Esophagus squamous epithelium (tissue), 5 donors: ENCODE results near the gene SFMBT2. TPM values are rescaled to one million over a fixed set of nuclear protein-coding genes. Genes with fewer than 3 reads are reported as not detected.
A peak's percentile ranks its signal among the peaks of the same experiment; 100 is the strongest.

Source experiments
- DNase-seq: peaks from one replicate; lab custom pipeline; 2025; lab: John Stamatoyannopoulos, UW
- H3K27ac ChIP-seq, 4 donors: fragments of 200-600 bp; sonication (generic); one replicate each; pipeline ENCODE4 v1.5.1; 2016 to 2019; ENCODE audit warnings: mild to moderate bottlenecking in 1 of 4
- H3K27me3 ChIP-seq, 4 donors: fragments of 200-600 bp; sonication (generic); 1 replicate in 3 of 4; 2 replicates in 1 of 4; pipeline versions ENCODE4 v1.5.1 to v1.6.0; 2017 to 2021; ENCODE audit warnings: antibody characterized with exemption in 1 of 4
- H3K36me3 ChIP-seq, 3 donors: fragments of 200-600 bp; sonication (generic); one replicate each; pipeline ENCODE4 v1.5.1; 2016 to 2019
- H3K4me1 ChIP-seq, 3 donors: fragments of 200-600 bp; sonication (generic); one replicate each; pipeline ENCODE4 v1.5.1; 2017 to 2019
- H3K4me3 ChIP-seq, 4 donors: fragments of 200-600 bp; sonication (generic); 1 replicate in 3 of 4; 2 replicates in 1 of 4; pipeline ENCODE4 v1.5.1; 2016 to 2019; ENCODE audit warnings: mild to moderate bottlenecking in 2 of 4, moderate library complexity in 1 of 4
- H3K9me3 ChIP-seq, 3 donors: fragments of 200-600 bp; sonication (generic); one replicate each; pipeline ENCODE4 v1.5.1; 2016 to 2019
- POLR2A ChIP-seq, 4 donors: fragments of 450-650 bp; IDR thresholded peaks; one replicate each; pipeline ENCODE4 v1.6.1; 2017; ENCODE audit warnings: antibody characterized with exemption in 4 of 4, mild to moderate bottlenecking in 4 of 4, moderate library complexity in 3 of 4
- WGBS, 2 donors: methylation state at CpG; one replicate each; pipeline ENCODE4 v1.1.5; 2018; 5-methylcytosine and 5-hydroxymethylcytosine counted together
- intact Hi-C: fragments of 100-400 bp; cut with DNase I; formaldehyde crosslinking; loops from one replicate; pipeline ENCODE4 v1.15.0; 2022
- total RNA-seq, 4 donors: library from RNA; depleted of rRNA; stranded (reverse); fragments of >200 nt; gene quantifications; one replicate each; pipeline ENCODE4 v1.1.0, GENCODE V29; 2016
- TF ChIP-seq, protein P1 (sequence below), 6 experiments: fragments of 450-650 bp in 4 of 6; fragments of 200-600 bp in 2 of 6; sonication (generic) in 2 of 6; IDR thresholded peaks; one replicate each; pipeline ENCODE4 v1.5.1; 2016 to 2019; ENCODE audit warnings: antibody characterized with exemption in 6 of 6, mild to moderate bottlenecking in 4 of 6, moderate library complexity in 4 of 6
- donor health status: DM: yes; HTN: yes; CAD: no.

The SFMBT2 gene
- total RNA-seq, 4 donors from 2014 or later = 0.72 to 5.0 (median 1.4) TPM

DNA sequence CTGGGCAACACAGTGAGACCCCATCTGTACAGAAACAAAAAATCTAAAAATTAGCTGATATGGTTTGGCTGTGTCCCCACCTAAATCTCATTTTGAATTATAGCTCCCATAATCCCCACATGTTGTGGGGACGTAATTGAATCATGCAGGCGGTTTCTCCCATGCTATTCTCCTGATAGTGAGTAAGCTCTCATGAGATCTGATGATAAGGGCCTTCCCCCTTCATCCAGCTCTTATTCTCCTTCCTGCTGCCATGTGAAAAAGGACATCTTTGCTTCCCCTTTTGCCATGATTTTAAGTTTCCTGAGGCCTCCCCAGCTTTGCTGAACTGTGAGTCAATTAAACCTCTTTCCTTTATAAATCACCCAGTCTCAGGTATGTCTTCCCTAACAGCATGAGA, 136.5 kb downstream of the SFMBT2 start:
- no peak overlapping the region for H3K4me3 ChIP-seq
- WGBS, 2 donors = 77 to 93% methylated on average over 2 of the region's 2 CpGs
- no peaks in the 10 kb centered on the region for H3K9me3 ChIP-seq
- H3K4me1 ChIP-seq = peaks cover 0 to 38% (median 4%) of the 10 kb centered on the region in 3 donors
- H3K27me3 ChIP-seq = no peaks in the 10 kb centered on the region
- intact Hi-C loops = no loop called here
- DNase-seq = no peak
- no peak overlapping the region for H3K27ac ChIP-seq
- TF ChIP-seq, protein P1, sequence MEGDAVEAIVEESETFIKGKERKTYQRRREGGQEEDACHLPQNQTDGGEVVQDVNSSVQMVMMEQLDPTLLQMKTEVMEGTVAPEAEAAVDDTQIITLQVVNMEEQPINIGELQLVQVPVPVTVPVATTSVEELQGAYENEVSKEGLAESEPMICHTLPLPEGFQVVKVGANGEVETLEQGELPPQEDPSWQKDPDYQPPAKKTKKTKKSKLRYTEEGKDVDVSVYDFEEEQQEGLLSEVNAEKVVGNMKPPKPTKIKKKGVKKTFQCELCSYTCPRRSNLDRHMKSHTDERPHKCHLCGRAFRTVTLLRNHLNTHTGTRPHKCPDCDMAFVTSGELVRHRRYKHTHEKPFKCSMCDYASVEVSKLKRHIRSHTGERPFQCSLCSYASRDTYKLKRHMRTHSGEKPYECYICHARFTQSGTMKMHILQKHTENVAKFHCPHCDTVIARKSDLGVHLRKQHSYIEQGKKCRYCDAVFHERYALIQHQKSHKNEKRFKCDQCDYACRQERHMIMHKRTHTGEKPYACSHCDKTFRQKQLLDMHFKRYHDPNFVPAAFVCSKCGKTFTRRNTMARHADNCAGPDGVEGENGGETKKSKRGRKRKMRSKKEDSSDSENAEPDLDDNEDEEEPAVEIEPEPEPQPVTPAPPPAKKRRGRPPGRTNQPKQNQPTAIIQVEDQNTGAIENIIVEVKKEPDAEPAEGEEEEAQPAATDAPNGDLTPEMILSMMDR (IDR thresholded peaks at IDR 0.05) = no peak
- no peak for TF ChIP-seq POLR2A (IDR thresholded peaks at IDR 0.05)
- no peaks in the 10 kb centered on the region for H3K36me3 ChIP-seq

DNA sequence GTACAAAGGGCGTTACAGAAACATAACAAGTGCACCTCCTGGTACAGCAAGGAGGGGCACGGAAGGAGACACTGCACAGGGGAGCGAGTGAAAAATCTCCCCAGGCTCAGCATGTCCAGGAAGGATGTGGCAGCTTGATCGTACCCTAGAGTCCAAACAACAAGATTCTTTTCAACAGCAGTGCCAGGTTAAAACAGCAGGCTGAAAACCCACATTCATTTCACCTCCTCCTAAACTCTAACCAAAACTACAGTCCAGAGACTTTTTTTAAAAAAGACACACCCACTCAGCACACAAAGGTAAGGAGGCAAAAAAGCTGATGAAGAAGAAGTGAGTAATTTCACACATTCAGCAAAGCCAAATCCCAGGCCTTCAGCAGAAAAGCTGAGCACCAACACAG, 138.8 kb downstream of the SFMBT2 start:
- Histone ChIP-seq H3K4me1 (peaks cover 0 to 30% (median 4%) of the 10 kb centered on the region in 3 donors), H3K4me3 (no peak overlapping the region), H3K27ac (no peak overlapping the region), H3K9me3 (no peaks in the 10 kb centered on the region), H3K27me3 (no peaks in the 10 kb centered on the region), H3K36me3 (no peaks in the 10 kb centered on the region)
- TF ChIP-seq, protein P1 (IDR thresholded peaks at IDR 0.05) = no peak
- TF ChIP-seq POLR2A (IDR thresholded peaks at IDR 0.05) = no peak
- 56 to 75% methylated on average over 4 of the region's 4 CpGs for WGBS, 2 donors
- no peak for DNase-seq
- intact Hi-C loops = no loop called here

DNA sequence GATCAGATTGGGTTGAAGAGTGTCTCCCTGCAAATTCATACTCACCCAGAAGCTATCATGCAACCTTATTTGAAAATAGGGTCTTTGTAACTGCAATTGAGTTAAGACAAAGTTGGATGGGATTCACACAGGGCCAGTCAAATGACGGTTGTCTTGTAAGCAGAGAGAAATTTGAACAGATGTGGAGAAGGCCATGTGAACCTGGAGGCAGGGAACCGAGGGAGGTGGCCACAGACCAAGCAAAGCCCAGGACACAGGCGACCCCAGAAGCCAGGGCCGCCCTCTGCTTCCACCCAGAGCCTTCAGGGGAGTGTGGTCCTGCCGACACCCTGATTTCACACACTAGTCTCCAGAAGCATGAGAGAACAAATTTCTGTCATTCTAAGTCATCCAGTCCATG, 140.8 kb downstream of the SFMBT2 start:
- no peaks in the 10 kb centered on the region for H3K36me3 ChIP-seq
- H3K27ac ChIP-seq = peak overlapping the region in 1 of 4 donors; percentile 11
- TF ChIP-seq, protein P1 (IDR thresholded peaks at IDR 0.05) = no peak
- TF ChIP-seq POLR2A (IDR thresholded peaks at IDR 0.05) = no peak
- no peaks in the 10 kb centered on the region for H3K27me3 ChIP-seq
- H3K9me3 ChIP-seq = no peaks in the 10 kb centered on the region
- H3K4me3 ChIP-seq = no peak overlapping the region
- 70 to 88% methylated on average over 5 of the region's 5 CpGs for WGBS, 2 donors
- H3K4me1 ChIP-seq = peaks cover 3 to 28% (median 4%) of the 10 kb centered on the region in 3 donors
- DNase-seq = no peak
- intact Hi-C loops = no loop called here

DNA sequence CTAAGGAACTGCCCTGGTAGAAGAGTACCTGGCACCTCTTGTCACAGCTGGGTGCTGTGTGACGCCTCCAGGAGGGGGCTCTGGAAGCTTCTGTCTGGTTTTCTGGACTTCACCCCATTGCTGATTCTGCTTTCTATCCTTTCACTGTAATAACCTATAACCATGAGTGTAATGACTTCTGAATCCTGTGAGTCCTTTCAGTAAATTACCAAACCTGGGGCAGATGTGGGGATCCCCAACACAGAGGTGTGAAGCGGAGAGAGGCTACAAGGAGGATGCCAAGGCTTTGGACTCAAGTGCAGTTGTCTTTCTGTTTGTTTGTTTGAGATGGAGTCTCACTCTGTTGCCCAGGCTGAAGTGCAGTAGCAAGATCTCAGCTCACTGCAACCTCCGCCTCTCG, 143.7 kb downstream of the SFMBT2 start:
- intact Hi-C loops = no loop called here
- 89 to 94% methylated on average over 4 of the region's 4 CpGs for WGBS, 2 donors
- no peaks in the 10 kb centered on the region for H3K36me3 ChIP-seq
- H3K27ac ChIP-seq = no peak overlapping the region
- TF ChIP-seq POLR2A (IDR thresholded peaks at IDR 0.05) = no peak
- TF ChIP-seq, protein P1 (IDR thresholded peaks at IDR 0.05) = no peak
- H3K4me1 ChIP-seq = peaks cover 4 to 30% (median 4%) of the 10 kb centered on the region in 3 donors
- no peak overlapping the region for H3K4me3 ChIP-seq
- DNase-seq = no peak
- no peaks in the 10 kb centered on the region for H3K9me3 ChIP-seq
- H3K27me3 ChIP-seq = no peaks in the 10 kb centered on the region

DNA sequence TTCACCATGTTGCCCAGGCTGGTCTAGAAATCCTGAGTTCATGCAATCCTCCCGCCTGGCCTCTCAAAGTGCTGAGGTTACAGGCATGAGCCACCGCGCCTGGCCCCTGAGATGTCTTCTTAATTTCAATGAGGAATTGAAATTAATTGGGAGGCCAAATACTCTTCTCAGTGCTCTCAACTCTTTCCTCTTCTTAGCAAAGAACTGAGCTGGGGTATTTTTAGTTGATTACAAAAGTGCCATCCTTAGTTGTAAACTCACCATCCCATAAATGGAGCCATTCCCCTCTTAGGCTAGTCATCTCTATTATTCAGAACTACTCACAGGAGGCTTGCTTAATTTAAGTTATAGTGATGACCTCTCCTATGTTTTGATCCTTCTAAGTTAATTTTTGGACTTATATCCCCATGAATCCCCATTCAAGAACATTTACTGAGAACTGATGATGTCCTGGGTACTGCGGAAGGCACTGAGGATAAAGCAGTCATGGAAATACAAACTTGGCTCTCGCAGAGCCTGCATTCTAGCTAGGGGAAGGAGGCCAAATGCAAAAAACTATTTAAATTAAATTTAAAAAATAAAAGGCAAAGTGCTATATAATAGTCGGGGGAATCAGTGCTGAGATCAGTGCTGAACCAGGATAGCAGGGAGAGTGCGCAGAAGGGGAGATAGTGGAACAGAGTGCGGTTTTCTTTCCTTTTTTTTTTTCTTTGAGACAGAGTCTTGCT, 145.3 kb downstream of the SFMBT2 start:
- H3K36me3 ChIP-seq = no peaks in the 10 kb centered on the region
- peak overlapping the region in 3 of 4 donors; percentile 44 to 66 (median 61) for H3K27ac ChIP-seq
- H3K4me1 ChIP-seq = peaks cover 4 to 35% (median 11%) of the 10 kb centered on the region in 3 donors
- TF ChIP-seq POLR2A (IDR thresholded peaks at IDR 0.05) = no peak
- TF ChIP-seq, protein P1 (IDR thresholded peaks at IDR 0.05) = no peak
- intact Hi-C loops = no loop called here
- H3K4me3 ChIP-seq = no peak overlapping the region
- no peak for DNase-seq
- no peaks in the 10 kb centered on the region for H3K27me3 ChIP-seq
- no peaks in the 10 kb centered on the region for H3K9me3 ChIP-seq
- 86% methylated on average over 8 of the region's 8 CpGs for WGBS, 2 donors
